Measurements from ENCODE around the gene ABCD2.

- TF ChIP-seq CTCF (conservative IDR thresholded peaks at IDR 0.05; ENCODE audit: low read depth, low read length) (no peak), EZH2 (IDR thresholded peaks at IDR 0.05; ENCODE audit: low read length, unreplicated experiment) (no peak)
Measured at GRCh38 chr12:39628836-39629235, 9.2 kb upstream of the ABCD2 start.
